ENCODE data around the gene MYLK4.

DNA sequence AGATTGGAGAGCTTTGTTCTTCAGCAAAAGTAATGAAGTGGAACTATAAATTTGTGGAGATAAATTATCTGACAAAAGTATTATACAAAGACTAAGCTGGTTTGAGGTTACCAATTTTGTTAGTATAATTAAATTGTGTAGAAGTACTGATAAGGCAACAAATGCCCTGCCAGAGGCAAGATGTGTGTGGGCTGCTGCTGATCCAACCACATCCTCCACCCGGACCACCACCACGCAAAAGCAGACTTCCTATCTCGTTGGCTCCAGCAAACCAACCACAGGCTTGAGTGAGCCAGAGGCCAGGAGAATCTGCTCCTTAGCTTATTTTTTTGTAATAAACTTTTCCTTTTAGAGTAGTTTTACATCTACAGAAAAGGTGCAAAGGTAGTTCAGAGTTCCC is 1.1 kb upstream of the MYLK4 start:
- no peak for TF ChIP-seq CTCF (conservative IDR thresholded peaks at IDR 0.05)
- no peak for TF ChIP-seq EZH2 (IDR thresholded peaks at IDR 0.05; ENCODE audit: low read depth)
